Lung (tissue), 12 donors: ENCODE results near the gene LYSMD3. TPM values are rescaled to one million over a fixed set of nuclear protein-coding genes. Genes with fewer than 3 reads are reported as not detected.

Source experiments
- ATAC-seq: fragments of 200-7000 bp; cut with Tn5 transposase; one replicate; pipeline ENCODE4 v1.9.1; 2020; ENCODE audit warnings: moderate number of reproducible peaks; ENCODE audit not compliant: insufficient read depth, low FRiP score
- DNase-seq, 3 donors: peaks; one replicate each; pipeline ENCODE4 v3.0.0-alpha.2; 2013 to 2017
- H3K27ac ChIP-seq, 2 donors: one replicate each; pipeline ENCODE4 v1.5.1; 2013; ENCODE audit warnings: mild to moderate bottlenecking in 2 of 2, moderate library complexity in 2 of 2, control low read depth in 1 of 2, inconsistent platforms in 1 of 2, low read depth in 1 of 2, low read length in 1 of 2
- H3K27me3 ChIP-seq, 3 donors: one replicate each; pipeline ENCODE4 v1.5.1; 2013; ENCODE audit warnings: low read length in 2 of 3; ENCODE audit not compliant: control insufficient read depth in 3 of 3, insufficient read depth in 3 of 3
- H3K36me3 ChIP-seq, 4 donors: one replicate each; pipeline ENCODE4 v1.5.1; 2013; ENCODE audit warnings: low read length in 4 of 4, mild to moderate bottlenecking in 1 of 4, moderate library complexity in 1 of 4; ENCODE audit not compliant: control insufficient read depth in 4 of 4, insufficient read depth in 4 of 4
- H3K4me1 ChIP-seq, 5 donors: one replicate each; pipeline ENCODE4 v1.5.1; 2013; ENCODE audit warnings: low read length in 5 of 5, mild to moderate bottlenecking in 2 of 5, moderate library complexity in 1 of 5; ENCODE audit not compliant: control insufficient read depth in 5 of 5, insufficient read depth in 5 of 5
- H3K4me3 ChIP-seq: one replicate; pipeline ENCODE4 v1.5.1; 2013; ENCODE audit warnings: mild to moderate bottlenecking, control low read depth, moderate library complexity
- H3K9ac ChIP-seq, 2 donors: one replicate each; pipeline ENCODE4 v1.5.1; 2013; ENCODE audit warnings: low read length in 2 of 2, control low read depth in 1 of 2; ENCODE audit not compliant: insufficient read depth in 1 of 2
- H3K9me3 ChIP-seq, 4 donors: one replicate each; pipeline ENCODE4 v1.5.1; 2013; ENCODE audit warnings: low read length in 3 of 4, mild to moderate bottlenecking in 1 of 4, moderate library complexity in 1 of 4; ENCODE audit not compliant: control insufficient read depth in 4 of 4, insufficient read depth in 3 of 4
- CTCF ChIP-seq: IDR thresholded peaks from 2 replicates; pipeline ENCODE4 v1.5.1; 2012; ENCODE audit warnings: mild to moderate bottlenecking; ENCODE audit errors: control extremely low read depth, extremely low read depth
- WGBS, 2 donors: extraction: QIAGEN DNeasy Blood & Tissue Kit; methylation state at CpG; one replicate each; pipeline ENCODE4 v1.1.7; 2013; 5-methylcytosine and 5-hydroxymethylcytosine counted together
- polyA plus RNA-seq, 2 donors: library from polyadenylated mRNA; stranded (reverse); fragments of 200-250 nt; gene quantifications; one replicate each; pipeline ENCODE4 v1.2.1, GENCODE V29; 2013
- total RNA-seq, 2 donors: library from RNA; depleted of rRNA in 1 of 2; stranded (reverse); fragments of >200 nt in 1 of 2; gene quantifications; one replicate each; pipeline ENCODE4 v1.2.1, GENCODE V29; 2014 to 2021
- donor health status: control.
- donor health status: control.
- donor health status: Bipolar disorder and iron deficiency.
- donor health status: healthy.
- donor health status: DM: yes; HTN: yes; CAD: no.

LYSMD3 gene
- total and polyA plus RNA-seq, 4 donors = 5.7 to 32.8 (median 14.1) TPM

- ATAC-seq (no peak), DNase-seq (no peak)
- Histone ChIP-seq H3K27me3 (peaks cover 0 to 5% (median under 1%) of the 10 kb centered on the region in 3 donors), H3K36me3 (no peaks in the 10 kb centered on the region), H3K4me1 (no peaks in the 10 kb centered on the region), H3K4me3 (no peak overlapping the region), H3K9ac (no peak overlapping the region), H3K27ac (peak overlapping the region in 1 of 2 donors; percentile 53), H3K9me3 (no peaks in the 10 kb centered on the region)
- 61 to 89% methylated on average over 1 of the region's 1 CpG for WGBS, 2 donors
- no peak for TF ChIP-seq CTCF
These were observed 17.7 kb upstream of the LYSMD3 start for GRCh38 chr5:90547072-90547536.

- Histone ChIP-seq H3K4me1 (no peaks in the 10 kb centered on the region), H3K9me3 (no peaks in the 10 kb centered on the region), H3K36me3 (no peaks in the 10 kb centered on the region), H3K9ac (no peak overlapping the region), H3K27ac (no peak overlapping the region), H3K27me3 (peaks cover 0 to 5% (median 0%) of the 10 kb centered on the region in 3 donors), H3K4me3 (no peak overlapping the region)
- 83 to 93% methylated on average over 4 of the region's 4 CpGs for WGBS, 2 donors
- ATAC-seq (no peak), DNase-seq (no peak)
- no peak for TF ChIP-seq CTCF
These were observed 16.9 kb upstream of the LYSMD3 start for GRCh38 chr5:90546216-90546837.

GRCh38 chr5:90545511-90545910 is 16.1 kb upstream of the LYSMD3 start:
- WGBS, 2 donors = 82 to 86% methylated on average over 2 of the region's 2 CpGs
- H3K27ac ChIP-seq = no peak overlapping the region
- ATAC-seq (no peak), DNase-seq (no peak)
- peaks cover 0 to 5% (median 0%) of the 10 kb centered on the region in 3 donors for H3K27me3 ChIP-seq
- no peaks in the 10 kb centered on the region for H3K4me1 ChIP-seq
- no peak overlapping the region for H3K9ac ChIP-seq
- TF ChIP-seq CTCF = no peak
- H3K36me3 ChIP-seq = no peaks in the 10 kb centered on the region
- no peak overlapping the region for H3K4me3 ChIP-seq
- H3K9me3 ChIP-seq = no peaks in the 10 kb centered on the region
